Embryonic facial prominence (tissue), 1 donor: ENCODE data around the gene SEMA6A.
A peak's percentile ranks its signal among the peaks of the same experiment; 100 is the strongest.

Source experiments
- DNase-seq: peaks from one replicate; pipeline ENCODE4 v3.0.0-alpha.2; 2016; ENCODE audit errors: extremely low spot score

Gene SEMA6A, protein sequence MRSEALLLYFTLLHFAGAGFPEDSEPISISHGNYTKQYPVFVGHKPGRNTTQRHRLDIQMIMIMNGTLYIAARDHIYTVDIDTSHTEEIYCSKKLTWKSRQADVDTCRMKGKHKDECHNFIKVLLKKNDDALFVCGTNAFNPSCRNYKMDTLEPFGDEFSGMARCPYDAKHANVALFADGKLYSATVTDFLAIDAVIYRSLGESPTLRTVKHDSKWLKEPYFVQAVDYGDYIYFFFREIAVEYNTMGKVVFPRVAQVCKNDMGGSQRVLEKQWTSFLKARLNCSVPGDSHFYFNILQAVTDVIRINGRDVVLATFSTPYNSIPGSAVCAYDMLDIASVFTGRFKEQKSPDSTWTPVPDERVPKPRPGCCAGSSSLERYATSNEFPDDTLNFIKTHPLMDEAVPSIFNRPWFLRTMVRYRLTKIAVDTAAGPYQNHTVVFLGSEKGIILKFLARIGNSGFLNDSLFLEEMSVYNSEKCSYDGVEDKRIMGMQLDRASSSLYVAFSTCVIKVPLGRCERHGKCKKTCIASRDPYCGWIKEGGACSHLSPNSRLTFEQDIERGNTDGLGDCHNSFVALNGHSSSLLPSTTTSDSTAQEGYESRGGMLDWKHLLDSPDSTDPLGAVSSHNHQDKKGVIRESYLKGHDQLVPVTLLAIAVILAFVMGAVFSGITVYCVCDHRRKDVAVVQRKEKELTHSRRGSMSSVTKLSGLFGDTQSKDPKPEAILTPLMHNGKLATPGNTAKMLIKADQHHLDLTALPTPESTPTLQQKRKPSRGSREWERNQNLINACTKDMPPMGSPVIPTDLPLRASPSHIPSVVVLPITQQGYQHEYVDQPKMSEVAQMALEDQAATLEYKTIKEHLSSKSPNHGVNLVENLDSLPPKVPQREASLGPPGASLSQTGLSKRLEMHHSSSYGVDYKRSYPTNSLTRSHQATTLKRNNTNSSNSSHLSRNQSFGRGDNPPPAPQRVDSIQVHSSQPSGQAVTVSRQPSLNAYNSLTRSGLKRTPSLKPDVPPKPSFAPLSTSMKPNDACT

GRCh38 chr5:116574367-116575325, at the start of gene SEMA6A:
SEMA6A (minus strand) TSS chr5:116574823; CDS start chr5:116504944, 69,879 bp downstream.
- DNase-seq = peak; percentile 83

GRCh38 chr5:116622375-116623050, 47.9 kb upstream of the SEMA6A start:
- DNase-seq = no peak

DNA sequence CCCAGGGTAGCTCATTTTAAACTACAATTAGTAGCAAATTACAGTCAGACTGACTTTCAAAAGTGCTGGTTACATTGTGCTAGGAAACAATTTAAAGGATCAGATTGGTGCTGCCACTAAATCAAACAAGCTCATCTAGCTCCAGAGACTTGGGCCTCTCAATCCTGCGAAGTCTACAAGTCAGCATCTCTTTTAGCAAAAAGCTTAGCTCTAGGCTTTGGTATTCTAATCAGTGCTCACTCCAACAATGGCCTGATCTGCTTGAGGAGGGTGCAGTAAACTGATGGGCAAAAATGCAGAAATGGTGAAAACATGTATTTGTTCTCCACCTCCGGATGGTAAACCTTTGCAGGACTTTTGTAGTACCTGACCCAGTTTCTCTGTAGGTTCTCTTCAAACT, 47.0 kb upstream of the SEMA6A start:
- DNase-seq = no peak

- DNase-seq = no peak
These were observed 42.3 kb upstream of the SEMA6A start for GRCh38 chr5:116616876-116617275.

- no peak for DNase-seq
These were observed 39.9 kb upstream of the SEMA6A start for GRCh38 chr5:116614603-116614920.

DNA sequence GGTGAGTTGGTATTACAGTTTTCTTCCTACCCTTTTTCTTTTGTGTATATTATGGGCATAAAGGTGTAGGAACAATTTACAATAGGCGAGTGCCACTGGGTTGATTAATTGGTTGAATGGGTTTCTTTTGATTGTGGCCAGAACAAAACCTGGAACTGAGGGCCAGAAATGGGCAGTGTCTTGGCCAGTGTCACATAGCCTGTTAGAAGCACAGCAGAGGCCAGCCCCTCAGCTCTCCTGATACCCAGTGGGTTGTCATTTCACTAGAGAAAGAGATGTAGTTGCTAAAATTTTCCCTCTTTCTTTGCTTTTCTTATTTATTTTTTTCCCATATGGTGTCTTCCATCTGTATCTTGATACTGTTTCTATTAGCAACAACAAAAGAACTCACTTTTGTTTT, 38.8 kb upstream of the SEMA6A start:
- DNase-seq = no peak

DNA sequence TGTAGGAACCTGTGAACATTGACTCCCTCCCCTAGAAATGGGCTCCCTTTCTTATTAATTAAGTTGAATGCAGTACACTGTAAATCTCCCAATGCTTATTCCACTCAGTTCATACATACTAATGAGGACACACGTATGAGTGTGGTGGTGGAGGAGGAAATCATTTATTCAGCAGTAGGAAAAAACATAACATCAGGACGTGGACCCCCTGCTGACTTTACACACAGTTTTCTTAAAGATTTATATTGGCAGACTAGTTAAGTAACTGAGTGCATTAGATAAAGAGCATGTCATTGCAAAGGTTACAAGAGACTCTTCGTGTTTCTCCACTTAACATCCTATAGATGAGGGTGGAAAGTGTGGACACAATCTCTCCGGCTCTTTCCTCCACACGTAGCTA, 37.8 kb upstream of the SEMA6A start:
- DNase-seq = no peak

DNA sequence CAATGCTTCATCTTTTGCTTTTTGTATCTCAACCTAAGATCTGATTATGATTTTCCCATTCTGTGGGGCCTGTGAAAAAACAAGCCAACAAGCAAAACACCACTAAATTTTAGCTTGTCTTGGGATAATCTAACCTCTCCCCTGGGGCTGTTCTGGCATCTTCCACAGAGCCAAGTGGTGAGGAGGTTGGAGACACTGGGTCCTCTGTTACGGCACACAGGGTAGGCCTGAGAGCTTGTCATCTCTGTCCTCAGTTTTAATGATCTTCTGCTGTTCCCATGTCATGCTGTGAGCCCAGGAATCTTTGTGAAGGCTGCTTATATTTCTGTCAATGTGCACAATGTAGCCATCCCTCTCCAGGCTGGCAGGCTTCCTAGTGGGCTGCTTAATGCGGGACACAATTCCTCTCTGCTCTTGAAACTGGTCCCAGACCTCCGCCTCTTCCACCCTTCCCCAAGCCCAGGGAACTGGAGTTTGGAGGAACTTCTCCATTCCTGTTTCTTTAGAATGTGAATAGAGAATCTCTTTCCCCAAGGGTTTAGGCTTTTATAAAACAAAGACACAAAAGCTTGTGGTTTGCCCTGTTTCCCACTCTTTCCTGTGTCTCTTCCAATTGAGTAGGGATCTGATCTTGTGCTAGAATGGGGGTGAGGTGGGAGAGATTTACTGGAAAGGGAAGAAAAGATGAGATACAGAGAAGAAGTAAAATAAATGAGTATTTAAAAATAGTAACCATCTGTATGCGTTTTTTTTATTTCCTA, 30.9 kb upstream of the SEMA6A start:
- DNase-seq = no peak

DNA sequence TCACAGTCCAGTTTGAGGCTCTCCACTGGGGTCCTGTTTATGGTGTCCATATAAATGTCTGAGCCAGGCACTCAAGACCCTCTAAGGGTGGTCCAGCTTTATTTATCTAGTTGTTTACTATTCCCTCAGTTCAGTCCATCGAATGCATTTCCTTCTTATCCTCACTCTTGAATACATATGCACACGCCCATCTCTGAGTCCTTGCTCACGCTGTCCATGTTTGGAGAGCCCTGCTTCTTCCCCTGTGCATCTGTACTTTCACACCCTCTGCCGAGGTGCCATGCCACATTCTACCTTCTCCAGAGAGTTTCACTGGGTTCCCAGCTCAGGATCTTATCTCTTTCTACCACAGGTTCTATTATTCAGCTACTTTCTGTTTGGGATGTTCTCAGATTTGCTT, 30.2 kb upstream of the SEMA6A start:
- DNase-seq = no peak

- DNase-seq = no peak
These were observed 26.3 kb upstream of the SEMA6A start for GRCh38 chr5:116600876-116601275.

DNA sequence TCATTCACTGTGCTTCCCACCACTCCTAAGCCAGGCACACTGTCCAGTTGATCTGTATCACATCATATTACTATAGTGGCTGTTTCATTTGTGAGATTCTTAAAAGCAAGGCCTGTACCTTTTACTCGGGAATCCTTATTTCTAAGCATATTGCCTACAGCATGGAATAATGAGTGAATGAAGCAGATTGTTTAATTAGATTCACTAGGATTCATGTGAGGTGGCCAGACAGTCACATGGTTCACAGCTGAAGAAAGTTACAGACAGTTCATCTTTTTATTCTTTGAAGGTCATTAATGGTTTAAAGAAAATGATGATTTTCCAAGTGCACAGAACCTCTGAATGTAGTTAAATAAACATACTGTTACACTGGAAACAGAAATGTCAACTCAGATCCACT, 24.3 kb upstream of the SEMA6A start:
- DNase-seq = no peak

DNA sequence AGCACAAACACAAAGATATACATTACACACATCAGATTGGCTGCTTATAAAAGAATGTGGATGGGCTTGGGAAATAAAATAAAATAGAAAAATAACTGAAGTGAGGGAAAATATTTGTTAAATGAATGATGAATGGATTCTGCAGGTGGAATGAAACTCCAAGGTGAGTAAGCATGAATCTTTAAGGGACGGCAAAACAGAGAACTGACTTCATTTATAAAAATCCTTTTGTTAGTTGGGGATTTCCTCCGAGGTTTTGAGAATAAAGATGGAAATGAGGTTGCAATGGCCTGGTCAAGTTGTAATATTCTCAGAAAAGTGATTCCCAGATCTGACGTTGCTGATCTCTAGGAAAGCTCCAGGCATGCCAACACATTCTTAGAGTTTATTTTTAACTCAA, 20.9 kb upstream of the SEMA6A start:
- DNase-seq = no peak

DNA sequence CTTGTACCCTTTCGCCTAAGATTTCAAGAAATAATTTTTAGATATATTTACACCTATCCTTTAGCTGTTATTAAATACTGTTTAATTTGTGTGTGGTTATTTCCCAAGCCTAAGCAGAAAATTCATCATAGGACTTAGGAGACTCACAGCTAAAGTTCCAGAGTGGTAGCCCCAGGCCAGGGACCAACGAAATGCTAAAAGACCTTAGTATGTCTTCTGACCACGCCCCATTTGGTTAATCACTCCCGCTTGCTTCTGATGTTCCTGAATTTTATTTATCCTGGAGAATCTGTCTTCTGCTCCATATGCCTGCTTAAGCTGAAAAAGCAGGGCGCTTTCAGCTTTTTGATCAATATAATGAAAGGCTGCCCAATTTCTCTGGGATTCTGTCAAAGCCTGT, 18.7 kb upstream of the SEMA6A start:
- DNase-seq = no peak

- no peak for DNase-seq
These were observed 10.6 kb upstream of the SEMA6A start for GRCh38 chr5:116585227-116585626.

GRCh38 chr5:116583862-116584222, 9.2 kb upstream of the SEMA6A start:
- DNase-seq = no peak

- no peak for DNase-seq
These were observed 8.7 kb upstream of the SEMA6A start for GRCh38 chr5:116583085-116583861.

- no peak for DNase-seq
These were observed 7.3 kb upstream of the SEMA6A start for GRCh38 chr5:116581910-116582309.

DNA sequence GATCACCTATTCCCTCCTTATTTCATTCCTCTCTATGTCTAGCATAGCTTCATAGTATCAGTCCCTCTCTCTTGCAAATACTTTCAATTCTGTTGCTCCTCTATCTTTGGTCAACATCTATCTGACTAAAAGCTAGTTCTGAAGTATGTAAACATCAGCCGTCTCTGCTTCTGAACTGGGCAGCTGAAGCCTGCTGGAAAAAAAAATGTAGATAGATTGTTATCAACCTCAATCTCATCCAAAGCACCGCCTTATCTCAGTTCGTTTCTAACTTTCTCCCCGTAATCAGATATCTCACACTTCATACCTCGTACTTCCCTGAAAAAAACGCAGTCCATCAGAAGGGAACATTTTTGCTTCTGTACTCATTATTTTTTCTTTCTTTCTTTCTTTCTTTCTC, 4.5 kb upstream of the SEMA6A start:
- DNase-seq = no peak

GRCh38 chr5:116578676-116579075, 4.1 kb upstream of the SEMA6A start:
- DNase-seq = no peak
